NCI-H1105 (cell line): ENCODE measurements around the gene SECISBP2.
"Not testable (repeated sequence)": the region's sequence is repeated elsewhere in the genome, so short reads cannot be mapped to it uniquely, and the experiment has no call there.

Experiments used
- DNase-seq: peaks from one replicate; lab custom pipeline; 2025; lab: John Stamatoyannopoulos, UW

The SECISBP2 gene, protein sequence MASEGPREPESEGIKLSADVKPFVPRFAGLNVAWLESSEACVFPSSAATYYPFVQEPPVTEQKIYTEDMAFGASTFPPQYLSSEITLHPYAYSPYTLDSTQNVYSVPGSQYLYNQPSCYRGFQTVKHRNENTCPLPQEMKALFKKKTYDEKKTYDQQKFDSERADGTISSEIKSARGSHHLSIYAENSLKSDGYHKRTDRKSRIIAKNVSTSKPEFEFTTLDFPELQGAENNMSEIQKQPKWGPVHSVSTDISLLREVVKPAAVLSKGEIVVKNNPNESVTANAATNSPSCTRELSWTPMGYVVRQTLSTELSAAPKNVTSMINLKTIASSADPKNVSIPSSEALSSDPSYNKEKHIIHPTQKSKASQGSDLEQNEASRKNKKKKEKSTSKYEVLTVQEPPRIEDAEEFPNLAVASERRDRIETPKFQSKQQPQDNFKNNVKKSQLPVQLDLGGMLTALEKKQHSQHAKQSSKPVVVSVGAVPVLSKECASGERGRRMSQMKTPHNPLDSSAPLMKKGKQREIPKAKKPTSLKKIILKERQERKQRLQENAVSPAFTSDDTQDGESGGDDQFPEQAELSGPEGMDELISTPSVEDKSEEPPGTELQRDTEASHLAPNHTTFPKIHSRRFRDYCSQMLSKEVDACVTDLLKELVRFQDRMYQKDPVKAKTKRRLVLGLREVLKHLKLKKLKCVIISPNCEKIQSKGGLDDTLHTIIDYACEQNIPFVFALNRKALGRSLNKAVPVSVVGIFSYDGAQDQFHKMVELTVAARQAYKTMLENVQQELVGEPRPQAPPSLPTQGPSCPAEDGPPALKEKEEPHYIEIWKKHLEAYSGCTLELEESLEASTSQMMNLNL

DNA sequence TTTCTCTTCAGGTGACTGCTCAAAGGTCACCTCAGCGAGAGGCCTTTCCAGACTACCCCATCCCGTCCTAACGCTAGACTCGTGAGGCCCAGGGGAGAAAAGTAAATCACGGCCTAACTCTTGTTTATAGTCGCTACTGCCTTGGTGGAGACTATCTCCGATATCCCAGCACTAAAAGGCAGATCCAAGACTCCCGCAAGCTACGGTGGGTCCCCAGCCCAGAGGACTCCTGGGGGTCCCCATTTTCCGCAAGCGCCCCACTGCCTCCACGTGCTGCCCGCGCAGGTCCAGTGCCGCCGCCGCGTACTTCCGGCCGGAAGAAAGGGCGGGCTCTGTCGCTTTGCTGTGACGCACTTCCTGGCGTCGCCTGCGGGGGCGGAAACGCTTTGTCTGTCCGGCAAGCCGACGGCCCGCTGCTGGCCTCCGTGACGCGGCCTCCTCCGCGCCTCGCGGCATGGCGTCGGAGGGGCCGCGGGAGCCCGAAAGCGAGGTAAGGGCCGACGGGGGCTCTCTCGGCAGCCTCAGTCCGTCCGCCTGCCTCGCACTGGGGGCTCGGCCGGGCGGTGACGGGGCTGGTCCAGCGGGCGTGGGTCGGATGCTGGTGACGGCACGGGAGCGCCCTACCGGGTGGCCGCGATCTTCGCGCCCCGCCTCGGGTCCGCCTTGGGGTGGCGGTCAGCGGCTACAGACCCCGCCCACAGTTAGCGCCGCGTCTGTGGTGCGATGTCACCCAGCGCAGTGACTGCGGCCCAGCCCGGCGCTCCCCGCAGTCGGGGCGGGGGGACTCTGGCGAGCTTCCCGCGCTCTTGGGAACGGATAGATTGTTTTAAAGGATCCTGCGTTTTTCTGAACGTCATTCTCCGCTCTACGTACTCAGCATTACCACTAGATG lies at the start of gene SECISBP2:
SECISBP2 (plus strand) TSS at position 378 of the 892 bp plus-strand sequence; CDS start at position 455, 77 bp downstream.
- DNase-seq: peak; percentile 92

DNA sequence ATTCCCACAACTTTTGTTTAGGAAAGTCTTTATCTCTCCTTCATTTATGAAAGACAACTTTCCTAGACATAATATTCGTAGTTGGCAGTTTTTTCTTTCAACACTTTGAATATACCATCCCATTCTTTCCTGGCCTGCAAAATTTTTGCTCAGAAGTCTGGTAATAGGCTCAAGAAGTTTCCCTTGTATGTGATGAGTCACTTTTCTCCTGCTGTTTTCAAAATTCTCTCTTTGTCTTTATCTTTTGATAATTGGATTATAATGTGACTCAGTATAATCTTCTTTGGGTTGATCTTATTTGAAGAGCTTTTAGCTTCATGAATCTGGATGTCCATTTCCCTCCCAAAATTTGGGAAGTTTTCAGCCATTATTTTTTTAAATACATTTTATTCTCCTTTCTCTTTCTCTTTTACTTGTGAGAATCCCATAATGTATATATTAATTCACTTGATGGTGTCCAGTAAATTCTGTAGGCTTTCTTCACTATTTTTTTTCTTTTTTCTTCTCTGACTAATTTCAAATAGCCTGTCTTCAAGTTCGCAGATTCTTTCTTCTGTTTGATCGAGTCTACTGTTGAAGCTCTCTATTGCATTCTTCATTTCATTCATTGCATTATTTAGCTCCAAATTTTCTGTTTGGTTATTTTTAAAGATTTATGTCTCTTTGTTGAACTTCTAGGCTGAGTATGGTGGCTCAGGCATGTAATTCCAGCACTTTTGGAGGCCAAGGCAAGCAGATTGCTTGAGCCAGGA lies 44.6 kb upstream of the SECISBP2 start:
- DNase-seq: no peak

DNA sequence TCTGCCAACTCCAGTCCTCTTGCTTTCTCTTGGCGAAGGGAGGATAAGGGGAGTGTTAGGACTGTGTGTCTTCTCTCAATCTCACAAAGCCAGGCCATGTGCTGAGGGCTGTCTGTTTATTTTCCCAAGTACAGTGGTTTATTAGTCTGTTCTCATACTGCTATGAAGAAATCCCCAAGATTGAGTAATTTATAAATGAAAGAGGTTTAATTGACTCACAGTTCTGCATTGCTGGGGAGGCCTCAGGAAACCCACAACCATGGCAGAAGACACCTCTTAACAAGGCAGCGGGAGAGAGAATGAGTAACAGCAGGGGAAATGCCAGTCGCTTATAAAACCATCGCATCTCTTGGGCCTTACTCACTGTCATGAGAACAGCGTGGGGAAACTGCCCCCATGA lies 43.5 kb upstream of the SECISBP2 start:
- DNase-seq: no peak

DNA sequence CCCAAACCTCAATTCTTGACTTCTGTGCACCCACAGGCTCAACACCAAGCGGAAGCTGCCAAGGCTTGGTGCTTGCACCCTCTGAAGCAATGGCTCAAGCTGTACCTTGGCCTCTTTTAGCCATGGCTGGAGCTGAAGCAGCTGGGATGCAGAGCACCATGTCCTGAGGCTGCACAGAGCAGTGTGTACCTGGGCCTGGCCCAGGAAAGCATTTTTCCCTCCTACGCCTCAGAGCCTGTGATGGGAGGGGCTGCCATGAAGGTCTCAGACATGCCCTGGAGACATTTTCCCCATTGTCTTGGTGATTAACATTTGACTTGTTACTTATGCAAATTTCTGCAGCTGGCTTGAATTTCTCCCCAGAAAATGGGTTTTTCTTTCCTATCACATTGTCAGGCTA lies 42.3 kb upstream of the SECISBP2 start:
- DNase-seq: not testable (repeated sequence)

DNA sequence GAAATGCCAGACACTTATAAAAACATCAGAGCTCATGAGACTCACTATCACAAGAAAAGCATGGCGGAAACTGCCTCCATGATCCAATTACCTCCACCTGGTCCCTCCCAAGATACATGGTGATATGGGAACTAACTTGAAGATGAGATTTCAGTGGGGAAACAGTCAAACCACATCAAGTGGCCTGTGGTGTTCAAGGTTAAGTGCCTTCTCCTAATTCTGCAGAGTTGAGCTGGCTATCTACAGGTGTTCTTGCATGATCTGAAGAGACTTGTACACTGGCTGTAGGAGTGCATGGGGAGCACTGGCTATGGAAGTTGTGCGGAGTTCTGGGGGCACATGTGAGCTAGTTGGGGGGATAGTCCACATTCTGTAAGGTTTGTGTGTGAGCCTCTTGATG lies 41.3 kb upstream of the SECISBP2 start:
- DNase-seq: no peak

DNA sequence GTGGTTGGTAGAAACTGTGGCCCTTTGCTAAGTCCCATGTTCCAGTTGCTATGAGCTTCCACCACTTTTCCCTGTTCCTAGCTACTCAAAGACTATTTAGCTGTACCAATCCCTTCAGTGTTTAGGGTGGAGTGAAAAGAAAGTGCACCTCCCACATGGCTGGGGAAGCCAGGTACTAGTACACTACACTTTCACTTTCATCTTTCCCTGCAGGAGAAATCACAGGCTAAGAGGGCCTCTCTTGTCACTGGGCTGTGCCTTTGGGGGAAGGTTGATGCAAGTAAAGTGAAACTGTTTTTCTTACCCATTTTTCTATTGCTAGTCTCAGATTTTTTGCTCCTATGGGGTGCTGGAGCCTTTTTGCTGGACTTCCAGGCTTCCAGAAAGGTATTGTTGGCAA lies 40.8 kb upstream of the SECISBP2 start:
- no peak for DNase-seq

DNA sequence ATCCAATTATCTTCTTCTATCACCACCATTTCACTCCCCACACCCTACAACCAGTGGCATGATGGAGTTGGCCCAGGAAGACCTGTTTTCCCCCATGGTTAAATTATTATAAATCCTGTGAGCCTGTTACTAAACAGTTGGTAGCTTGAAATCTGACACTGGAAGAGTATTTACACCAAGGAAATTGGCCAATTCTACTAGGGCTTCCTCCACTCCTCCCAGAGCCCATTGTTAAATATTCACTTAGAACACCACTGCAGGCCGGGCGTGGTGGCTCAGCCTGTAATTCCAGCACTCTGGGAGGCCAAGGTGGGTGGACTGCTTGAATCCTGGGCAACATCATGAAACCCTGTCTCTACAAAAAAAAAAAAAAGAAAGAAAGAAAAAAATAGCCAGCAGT lies 39.7 kb upstream of the SECISBP2 start:
- no peak for DNase-seq

DNA sequence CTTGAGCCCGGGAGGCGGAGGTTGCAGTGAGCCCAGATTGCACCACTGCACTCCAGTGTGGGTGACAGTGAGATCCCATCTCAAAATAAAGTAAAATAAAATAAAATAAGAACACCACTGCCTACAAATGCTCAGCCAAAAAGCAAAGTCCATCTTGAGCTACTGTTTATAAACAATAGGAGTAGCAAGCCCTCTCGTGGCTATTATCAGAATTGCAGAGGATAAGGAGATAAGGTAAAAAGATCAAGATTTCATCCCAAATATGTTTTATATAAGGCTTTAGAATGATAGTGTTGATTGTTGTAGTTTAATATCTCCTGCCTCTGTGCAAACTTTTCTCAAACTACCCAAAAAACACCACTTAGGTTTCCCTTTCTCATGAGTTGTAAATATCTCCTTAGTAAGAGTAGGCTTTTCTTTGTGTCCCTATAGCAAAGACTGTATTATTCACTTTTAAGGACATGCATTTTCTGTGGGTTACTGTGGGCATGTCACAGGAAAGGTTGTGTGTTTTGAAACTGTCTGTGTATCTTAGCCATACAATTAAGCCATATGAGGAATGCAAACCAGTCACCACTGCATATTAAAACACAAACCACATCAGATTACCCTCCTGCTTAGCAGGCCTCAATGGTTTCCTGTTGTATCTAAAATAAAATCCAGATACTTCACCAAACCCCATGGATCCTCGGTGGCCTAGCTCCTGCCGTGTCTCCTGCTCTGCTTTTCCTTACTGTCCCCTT lies 39.1 kb upstream of the SECISBP2 start:
- peak; percentile 24 for DNase-seq

DNA sequence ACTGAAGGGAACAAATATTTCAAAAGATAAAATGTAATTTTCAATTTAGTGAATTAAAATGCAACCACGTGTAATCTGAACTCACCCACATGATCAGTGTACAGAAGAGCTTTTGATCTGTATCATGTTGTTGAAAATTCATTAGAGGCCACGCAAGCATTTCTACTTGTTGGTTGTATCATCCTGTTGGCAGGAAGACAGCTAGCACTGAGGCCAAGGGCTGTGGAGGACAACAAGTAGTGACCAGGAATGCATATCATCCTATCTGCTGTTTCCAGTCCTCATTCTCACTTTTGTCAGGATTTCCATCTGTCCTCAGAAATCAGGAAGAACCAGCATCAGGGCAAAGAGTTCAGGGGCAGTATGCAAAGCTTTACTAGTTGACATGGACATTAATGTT lies 37.2 kb upstream of the SECISBP2 start:
- no peak for DNase-seq

DNA sequence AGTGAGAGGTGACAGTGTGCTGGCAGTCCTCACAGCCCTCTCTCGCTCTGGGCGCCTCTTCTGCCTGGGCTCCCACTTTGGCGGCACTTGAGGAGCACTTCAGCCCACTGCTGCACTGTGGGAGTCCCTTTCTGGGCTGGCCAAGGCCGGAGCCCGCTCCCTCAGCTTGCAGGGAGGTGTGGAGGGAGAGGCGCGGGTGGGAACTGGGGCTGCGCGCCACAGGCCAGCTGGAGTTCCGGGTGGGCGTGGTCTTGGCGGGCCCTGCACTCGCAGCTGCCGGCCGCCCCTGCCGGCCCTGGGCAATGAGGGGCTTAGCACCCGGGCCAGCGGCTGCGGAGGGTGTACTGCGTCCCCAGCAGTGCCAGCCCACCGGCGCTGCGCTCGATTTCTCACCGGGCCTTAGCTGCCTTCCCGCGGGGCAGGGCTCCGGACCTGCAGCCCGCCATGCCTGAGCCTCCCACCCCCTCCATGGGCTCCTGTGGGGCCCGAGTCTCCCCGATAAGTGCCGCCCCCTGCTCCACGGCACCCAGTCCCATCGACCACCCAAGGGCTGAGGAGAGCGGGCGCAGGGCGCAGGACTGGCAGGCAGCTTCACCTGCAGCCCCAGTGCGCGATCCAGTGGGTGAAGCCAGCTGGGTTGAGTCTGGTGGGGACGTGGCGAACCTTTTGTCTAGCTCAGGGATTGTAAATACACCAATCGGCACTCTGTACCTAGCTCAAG lies 35.9 kb upstream of the SECISBP2 start:
- DNase-seq: not testable (repeated sequence)

DNA sequence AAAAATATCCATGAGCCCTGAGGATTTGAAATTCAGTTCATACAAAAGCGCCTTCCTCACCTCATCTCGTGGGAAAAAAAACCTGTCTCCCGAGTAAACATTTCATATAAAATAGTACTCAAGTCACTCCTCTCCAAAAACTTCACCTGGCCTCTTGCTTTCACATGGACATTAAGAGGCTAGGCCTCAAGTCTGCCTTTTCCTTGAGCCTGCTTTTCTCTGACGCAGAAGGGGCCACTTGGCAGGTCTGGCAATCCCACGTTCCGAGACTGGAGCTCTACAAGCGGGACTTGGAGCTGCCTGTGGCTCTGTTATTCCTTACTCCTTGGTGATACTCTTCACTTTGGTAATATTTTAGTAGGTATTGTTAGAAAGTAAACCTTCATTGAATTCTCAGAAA lies 34.2 kb upstream of the SECISBP2 start:
- no peak for DNase-seq

DNA sequence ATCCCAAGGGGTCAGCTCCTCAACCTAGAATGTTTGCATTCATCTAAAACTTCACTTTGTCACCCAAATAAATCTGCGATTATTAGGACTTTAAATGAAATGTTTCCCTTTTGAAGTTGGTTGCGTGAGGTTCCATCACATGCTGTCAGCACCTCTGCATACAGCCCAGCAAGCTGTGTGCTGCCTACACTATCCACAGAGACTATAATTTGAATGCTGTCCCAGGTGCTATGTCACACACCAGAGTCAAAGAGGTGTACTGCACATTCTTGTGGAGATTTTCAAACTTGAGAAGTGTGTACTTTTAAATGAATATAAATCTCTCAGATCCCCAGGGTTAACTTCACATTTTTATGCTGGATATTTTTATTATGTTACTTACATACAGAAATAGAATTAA lies 26.6 kb upstream of the SECISBP2 start:
- DNase-seq: no peak

DNA sequence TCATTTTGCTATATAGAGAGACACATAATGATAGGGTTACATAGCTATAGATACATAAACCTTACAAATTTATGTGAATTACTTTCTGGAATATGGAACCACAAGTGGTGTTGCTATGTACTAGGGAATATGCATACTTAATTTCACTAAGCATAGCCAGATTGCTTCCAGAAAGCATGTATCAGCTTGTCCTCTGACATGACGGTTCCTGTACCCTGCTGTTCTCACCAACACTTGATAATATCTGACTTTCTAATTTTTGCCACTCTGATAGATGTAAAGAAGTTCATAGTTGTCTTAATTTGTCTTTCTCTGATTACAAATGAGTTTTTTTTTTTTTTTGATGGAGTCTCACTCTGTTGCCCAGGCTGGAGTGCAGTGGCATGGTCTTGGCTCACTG lies 25.3 kb upstream of the SECISBP2 start:
- DNase-seq: no peak

DNA sequence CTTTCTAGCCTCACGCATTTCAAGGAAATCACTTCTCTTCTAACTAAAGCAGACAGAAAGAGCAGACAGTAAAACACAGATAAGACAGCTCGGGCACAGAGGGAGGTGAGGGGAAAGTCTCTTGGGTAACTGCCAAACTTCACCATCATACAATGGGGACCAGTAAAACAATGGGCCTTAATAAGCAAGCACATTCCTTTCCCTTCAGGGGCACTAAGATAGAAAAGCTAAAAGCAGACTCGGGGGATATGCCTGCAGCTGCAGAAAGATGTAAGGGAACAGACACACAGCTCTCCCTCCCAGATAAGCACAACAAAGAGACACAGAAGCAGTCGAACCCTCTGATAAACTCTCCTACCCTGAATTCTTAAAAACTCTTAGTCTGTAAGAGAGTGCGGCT lies 22.9 kb upstream of the SECISBP2 start:
- no peak for DNase-seq

DNA sequence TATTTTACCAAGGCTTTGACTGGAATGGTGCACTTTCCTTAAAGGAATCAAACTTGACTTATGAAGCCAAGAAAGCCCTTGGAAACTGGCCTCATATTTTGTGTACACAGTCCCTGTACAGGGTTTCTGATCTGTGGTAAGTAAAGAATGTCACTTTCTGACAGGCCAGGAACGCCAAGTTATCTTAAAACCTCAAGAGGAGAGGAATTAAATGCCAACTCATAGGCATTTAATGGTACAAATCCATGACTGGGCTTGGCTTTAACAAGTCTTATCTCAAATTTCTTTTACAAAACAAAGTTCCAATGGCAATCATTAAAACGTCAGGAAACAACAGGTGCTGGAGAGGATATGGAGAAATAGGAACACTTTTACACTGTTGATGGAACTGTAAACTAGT lies 16.3 kb upstream of the SECISBP2 start:
- not testable (repeated sequence) for DNase-seq

DNA sequence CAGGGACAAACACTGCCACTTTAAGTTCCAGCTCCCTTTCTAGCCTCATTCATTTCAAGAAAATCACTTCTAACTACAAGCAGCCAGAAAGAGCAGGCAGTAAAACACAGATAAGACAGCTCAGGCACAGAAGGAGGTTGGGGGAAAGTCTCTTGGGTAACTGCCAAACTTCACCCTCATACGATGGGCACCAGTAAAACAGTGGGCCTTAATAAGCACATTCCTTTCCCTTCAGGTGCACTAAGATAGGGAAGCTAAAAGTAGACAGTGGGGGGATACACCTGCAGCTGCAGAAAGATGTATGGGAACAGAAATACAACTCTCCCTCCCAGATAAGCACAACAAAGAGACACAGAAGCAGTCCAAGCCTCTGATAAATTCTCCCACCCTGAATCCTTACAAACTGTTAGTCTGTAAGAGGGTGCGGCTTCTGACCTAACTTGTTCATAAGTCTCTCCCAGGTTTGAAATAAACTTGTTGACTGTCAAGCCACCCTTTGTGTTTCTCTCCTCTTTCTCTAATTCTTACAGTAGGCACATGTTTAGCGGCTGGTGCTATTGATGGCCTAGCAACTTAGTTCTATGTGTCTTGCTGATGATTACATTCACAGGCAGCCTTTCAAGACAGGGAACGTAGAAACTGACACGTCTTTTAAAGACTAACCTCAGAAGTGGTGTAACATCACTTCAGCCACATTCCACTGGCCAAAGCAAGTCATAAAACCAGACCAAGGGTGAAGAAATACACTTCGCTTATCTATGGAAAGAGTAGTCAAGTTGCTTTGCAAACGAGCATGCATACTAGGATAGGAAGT lies 14.1 kb upstream of the SECISBP2 start:
- no peak for DNase-seq

DNA sequence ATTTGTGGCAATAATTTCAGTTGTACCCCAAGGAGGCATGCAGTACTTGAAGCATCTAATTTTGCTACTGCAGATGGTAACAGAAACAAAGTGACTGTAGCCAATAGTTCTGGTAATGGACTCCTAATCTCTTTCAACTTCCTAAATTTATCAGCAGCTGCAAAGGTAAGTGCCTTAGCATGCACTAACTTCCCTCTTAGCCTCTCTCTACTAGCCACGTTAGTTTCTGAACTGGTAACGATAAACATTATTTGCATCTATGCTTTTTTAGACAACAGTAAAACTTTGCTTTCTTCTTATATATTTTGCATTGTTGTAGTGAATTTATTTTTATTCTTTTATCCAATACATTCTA lies 13.5 kb upstream of the SECISBP2 start:
- DNase-seq: no peak

DNA sequence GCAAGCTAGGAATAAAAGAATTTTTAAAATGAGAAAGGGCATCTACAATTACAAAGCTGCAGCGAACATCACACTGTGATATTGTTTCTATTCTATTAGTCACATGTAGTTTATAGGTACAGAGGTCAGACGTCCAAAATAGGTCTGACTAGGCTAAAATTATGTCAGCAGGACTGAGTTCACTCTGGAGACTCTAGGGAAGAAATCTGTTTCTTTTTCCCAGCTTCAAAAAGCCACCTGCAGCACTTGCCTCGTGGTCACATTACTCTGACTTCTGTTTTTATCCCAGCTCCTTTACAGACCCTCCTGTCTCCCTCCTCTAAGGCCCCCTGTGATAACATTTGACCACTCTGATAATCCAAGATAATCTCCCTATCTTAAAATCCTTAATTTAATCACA lies 12.4 kb upstream of the SECISBP2 start:
- no peak for DNase-seq

DNA sequence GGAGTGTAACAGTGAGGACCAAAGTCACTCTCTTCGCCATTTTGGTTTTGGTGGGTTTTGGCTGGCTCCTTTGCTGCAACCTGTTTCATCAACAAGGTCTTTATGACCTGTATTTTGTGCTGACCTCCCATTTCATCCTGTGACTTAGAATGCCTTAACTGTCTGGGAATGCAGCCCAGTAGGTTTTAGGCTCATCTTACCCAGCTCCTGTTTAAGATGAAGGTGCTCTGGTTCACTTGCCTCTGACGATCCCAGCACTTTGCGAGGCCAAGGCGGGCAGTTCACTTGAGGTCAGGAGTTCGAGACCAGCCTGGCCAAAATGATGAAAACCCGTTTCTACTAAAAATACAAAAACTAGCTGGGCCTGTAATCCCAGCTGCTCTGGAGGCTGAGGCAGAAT lies 9.1 kb upstream of the SECISBP2 start:
- DNase-seq: no peak
